Progenitor cell of endocrine pancreas (in vitro differentiated cells): ENCODE data around the gene CRADD. TPM values are rescaled to one million over a fixed set of nuclear protein-coding genes. Genes with fewer than 3 reads are reported as not detected.
"Not testable (repeated sequence)": the region's sequence is repeated elsewhere in the genome, so short reads cannot be mapped to it uniquely, and the experiment has no call there.

Experiments used
- DNase-seq: peaks from one replicate; pipeline ENCODE4 v3.0.0; 2021; ENCODE audit warnings: low spot score; ENCODE audit not compliant: unreplicated experiment
- H3K27ac Mint-ChIP-seq: 2 replicates; pipeline ENCODE4 v1.8.0; 2021; ENCODE audit warnings: mild to moderate bottlenecking, moderate library complexity, mixed read lengths
- H3K27me3 Mint-ChIP-seq: 2 replicates; pipeline ENCODE4 v1.8.0; 2021; ENCODE audit warnings: mixed read lengths
- H3K36me3 Mint-ChIP-seq: 2 replicates; pipeline ENCODE4 v1.8.0; 2022; ENCODE audit warnings: mixed read lengths; ENCODE audit not compliant: insufficient read depth
- H3K4me1 Mint-ChIP-seq: 2 replicates; pipeline ENCODE4 v1.8.0; 2021; ENCODE audit warnings: low read depth, mixed read lengths
- H3K4me3 Mint-ChIP-seq: 2 replicates; pipeline ENCODE4 v1.8.0; 2021; ENCODE audit warnings: low read depth, mild to moderate bottlenecking, moderate library complexity, mixed read lengths
- H3K9me3 Mint-ChIP-seq: 2 replicates; pipeline ENCODE4 v1.8.0; 2021; ENCODE audit warnings: low read depth, mixed read lengths
- total RNA-seq: library from RNA; stranded (reverse); gene quantifications from 2 replicates; pipeline ENCODE4 v1.2.1, GENCODE V29; 2021
- TF ChIP-seq, protein P1 (sequence below): fragments of 200-600 bp; sonication (generic); IDR thresholded peaks from one replicate; pipeline ENCODE4 v1.5.0; 2021; ENCODE audit warnings: antibody characterized with exemption, mild to moderate bottlenecking; ENCODE audit not compliant: unreplicated experiment

The CRADD gene
- total RNA-seq, 1 donor from 2014 or later, result 11.7 TPM

DNA sequence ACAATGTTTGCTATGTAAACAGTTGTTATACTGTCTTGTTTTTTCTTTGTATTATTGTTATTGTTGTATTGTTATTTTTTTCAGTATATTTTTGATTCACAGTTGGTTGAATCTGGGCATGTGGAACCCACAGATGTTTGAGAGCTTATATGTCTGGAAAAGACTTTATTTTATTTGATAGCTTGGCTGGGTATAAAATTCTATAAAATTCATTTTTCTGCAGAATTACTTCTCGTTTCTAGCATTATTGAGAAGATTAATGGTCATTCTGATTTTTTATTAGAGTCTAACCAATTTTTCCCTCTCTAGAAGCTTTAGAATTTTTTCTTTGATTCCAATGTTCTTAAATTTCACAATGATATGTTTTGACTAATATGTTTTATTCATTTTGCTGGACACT, 188.6 kb downstream of the CRADD start:
- DNase-seq, result no peak
- TF ChIP-seq, protein P1, sequence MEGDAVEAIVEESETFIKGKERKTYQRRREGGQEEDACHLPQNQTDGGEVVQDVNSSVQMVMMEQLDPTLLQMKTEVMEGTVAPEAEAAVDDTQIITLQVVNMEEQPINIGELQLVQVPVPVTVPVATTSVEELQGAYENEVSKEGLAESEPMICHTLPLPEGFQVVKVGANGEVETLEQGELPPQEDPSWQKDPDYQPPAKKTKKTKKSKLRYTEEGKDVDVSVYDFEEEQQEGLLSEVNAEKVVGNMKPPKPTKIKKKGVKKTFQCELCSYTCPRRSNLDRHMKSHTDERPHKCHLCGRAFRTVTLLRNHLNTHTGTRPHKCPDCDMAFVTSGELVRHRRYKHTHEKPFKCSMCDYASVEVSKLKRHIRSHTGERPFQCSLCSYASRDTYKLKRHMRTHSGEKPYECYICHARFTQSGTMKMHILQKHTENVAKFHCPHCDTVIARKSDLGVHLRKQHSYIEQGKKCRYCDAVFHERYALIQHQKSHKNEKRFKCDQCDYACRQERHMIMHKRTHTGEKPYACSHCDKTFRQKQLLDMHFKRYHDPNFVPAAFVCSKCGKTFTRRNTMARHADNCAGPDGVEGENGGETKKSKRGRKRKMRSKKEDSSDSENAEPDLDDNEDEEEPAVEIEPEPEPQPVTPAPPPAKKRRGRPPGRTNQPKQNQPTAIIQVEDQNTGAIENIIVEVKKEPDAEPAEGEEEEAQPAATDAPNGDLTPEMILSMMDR, result no peak
- H3K36me3 Mint-ChIP-seq, result peaks cover 8% of the 10 kb centered on the region
- H3K27ac Mint-ChIP-seq, result no peak overlapping the region
- H3K27me3 Mint-ChIP-seq, result no peaks in the 10 kb centered on the region
- peaks cover 16% of the 10 kb centered on the region for H3K9me3 Mint-ChIP-seq
- no peaks in the 10 kb centered on the region for H3K4me1 Mint-ChIP-seq
- H3K4me3 Mint-ChIP-seq, result no peak overlapping the region

GRCh38 chr12:93868771-93869170, 191.6 kb downstream of the CRADD start:
- DNase-seq, result no peak
- H3K27ac Mint-ChIP-seq, result no peak overlapping the region
- H3K4me3 Mint-ChIP-seq, result no peak overlapping the region
- no peaks in the 10 kb centered on the region for H3K4me1 Mint-ChIP-seq
- H3K9me3 Mint-ChIP-seq, result peaks cover 36% of the 10 kb centered on the region
- no peaks in the 10 kb centered on the region for H3K27me3 Mint-ChIP-seq
- H3K36me3 Mint-ChIP-seq, result peaks cover 17% of the 10 kb centered on the region
- TF ChIP-seq, protein P1, result no peak

GRCh38 chr12:93870020-93870795, 193.0 kb downstream of the CRADD start:
- Mint-ChIP-seq H3K27ac (no peak overlapping the region), H3K27me3 (no peaks in the 10 kb centered on the region), H3K4me3 (no peak overlapping the region), H3K4me1 (no peaks in the 10 kb centered on the region), H3K9me3 (peaks cover 44% of the 10 kb centered on the region), H3K36me3 (peaks cover 17% of the 10 kb centered on the region)
- TF ChIP-seq, protein P1, result no peak
- no peak for DNase-seq

DNA sequence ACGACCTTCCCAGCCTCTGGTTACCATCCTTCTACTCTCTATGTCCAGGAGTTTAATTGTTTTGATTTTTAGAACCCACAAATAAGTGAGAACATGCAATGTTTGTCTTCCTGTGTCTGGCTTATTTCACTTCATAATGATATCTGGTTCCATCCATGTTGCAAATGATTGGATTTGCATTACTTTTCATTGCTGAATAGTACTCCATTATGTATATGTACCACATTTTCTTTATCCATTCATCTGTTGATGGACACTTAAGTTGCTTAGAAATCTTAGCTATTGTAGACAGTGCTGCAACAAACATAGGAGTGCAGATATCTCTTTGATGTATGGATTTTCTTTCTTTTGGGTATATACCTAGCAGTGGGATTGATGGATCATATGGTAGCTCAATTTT, 194.4 kb downstream of the CRADD start:
- not testable (repeated sequence) for H3K27me3 Mint-ChIP-seq, H3K27ac Mint-ChIP-seq, H3K4me1 Mint-ChIP-seq, DNase-seq, H3K4me3 Mint-ChIP-seq
- peaks cover 11% of the 10 kb centered on the region for H3K36me3 Mint-ChIP-seq
- H3K9me3 Mint-ChIP-seq, result peaks cover 48% of the 10 kb centered on the region

DNA sequence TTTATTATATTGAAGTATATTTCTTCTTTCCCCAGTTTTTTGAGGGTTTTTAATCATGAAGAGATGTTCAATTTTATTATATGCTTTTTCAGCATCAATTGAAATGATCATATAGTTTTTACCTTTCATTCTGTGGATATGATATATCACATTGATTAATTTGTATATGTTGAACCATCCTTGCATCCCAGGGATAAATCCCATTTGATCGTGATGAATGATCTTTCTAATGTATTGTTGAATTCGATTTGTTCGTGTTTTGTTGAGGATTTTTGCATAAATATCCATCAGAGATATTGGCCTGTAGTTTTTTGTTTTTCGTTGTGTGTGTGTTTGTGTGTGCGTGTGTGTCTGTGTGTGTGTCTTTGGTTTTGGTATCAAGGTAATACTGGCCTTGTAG, 196.4 kb downstream of the CRADD start:
- no peak overlapping the region for H3K4me3 Mint-ChIP-seq
- DNase-seq, result no peak
- peaks cover 47% of the 10 kb centered on the region for H3K9me3 Mint-ChIP-seq
- H3K27ac Mint-ChIP-seq, result no peak overlapping the region
- peaks cover 11% of the 10 kb centered on the region for H3K36me3 Mint-ChIP-seq
- H3K27me3 Mint-ChIP-seq, result no peaks in the 10 kb centered on the region
- TF ChIP-seq, protein P1, result no peak
- no peaks in the 10 kb centered on the region for H3K4me1 Mint-ChIP-seq

DNA sequence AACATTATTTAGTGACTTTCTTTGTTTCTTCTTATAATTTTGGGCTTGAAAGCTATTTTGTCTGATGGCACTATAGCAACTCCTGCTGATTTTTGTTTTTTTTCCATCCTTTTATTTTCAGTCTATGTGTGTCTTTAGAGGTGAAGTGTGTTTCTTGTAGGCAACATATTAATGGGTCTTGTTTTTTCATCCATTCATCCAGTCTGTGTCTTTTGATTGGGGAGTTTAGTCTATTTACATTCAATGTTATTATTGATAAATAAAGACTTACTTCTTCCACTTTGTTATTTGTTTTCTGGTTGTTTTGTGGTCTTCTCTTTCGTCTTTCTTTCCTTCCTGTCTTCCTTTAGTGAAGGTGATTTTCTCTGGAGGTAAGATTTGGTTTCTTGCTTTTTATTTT, 198.0 kb downstream of the CRADD start:
- H3K9me3 Mint-ChIP-seq, result peaks cover 43% of the 10 kb centered on the region
- H3K4me3 Mint-ChIP-seq, result no peak overlapping the region
- TF ChIP-seq, protein P1, result no peak
- peaks cover 2% of the 10 kb centered on the region for H3K4me1 Mint-ChIP-seq
- H3K27me3 Mint-ChIP-seq, result no peaks in the 10 kb centered on the region
- DNase-seq, result no peak
- peaks cover 11% of the 10 kb centered on the region for H3K36me3 Mint-ChIP-seq
- peak overlapping the region; percentile 90 for H3K27ac Mint-ChIP-seq
